ENCODE results near the gene DAZAP1. TPM values are rescaled to one million over a fixed set of nuclear protein-coding genes. Genes with fewer than 3 reads are reported as not detected.
A peak's percentile ranks its signal among the peaks of the same experiment; 100 is the strongest.

DAZAP1 gene
- total and polyA plus RNA-seq, 5 donors, result 65.3 to 92.1 (median 82.7) TPM

GRCh38 chr19:1449467-1450442, 42.4 kb downstream of the DAZAP1 start, which contains the start of gene APC2:
Gene APC2 (plus strand): TSS chr19:1450121. CDS start chr19:1453002, 2,881 bp downstream.
- Histone ChIP-seq H3K27me3 (ENCODE audit: control insufficient read depth, insufficient read depth) (no peaks in the 10 kb centered on the region), H3K27ac (ENCODE audit: low read length) (no peak within 1 kb of the TSS), H3K9me3 (ENCODE audit: control insufficient read depth, low read length) (no peaks in the 10 kb centered on the region), H3K4me3 (ENCODE audit: low read length) (no peak within 1 kb of the TSS), H3K4me1 (ENCODE audit: control insufficient read depth, insufficient read depth, low read length) (peaks cover 4% of the 10 kb centered on the region)
- 4% methylated on average over 74 of the region's 74 CpGs for whole genome bisulfite sequencing
- DNase-seq (peak in 2 of 3 donors; percentile 52 to 61), ATAC-seq (no peak)
- intact Hi-C loops (cut with DNase I), result no loop called here

- H3K27me3 ChIP-seq (ENCODE audit: control insufficient read depth, insufficient read depth), result no peaks in the 10 kb centered on the region
- H3K27ac ChIP-seq (ENCODE audit: low read length), result no peak overlapping the region
- intact Hi-C loops (cut with DNase I), result no loop called here
- no peak overlapping the region for H3K4me3 ChIP-seq (ENCODE audit: low read length)
- DNase-seq (peak in 1 of 3 donors; percentile 29), ATAC-seq (no peak)
- no peaks in the 10 kb centered on the region for H3K9me3 ChIP-seq (ENCODE audit: control insufficient read depth, low read length)
- peaks cover 4% of the 10 kb centered on the region for H3K4me1 ChIP-seq (ENCODE audit: control insufficient read depth, insufficient read depth, low read length)
- 58% methylated on average over 22 of the region's 22 CpGs for WGBS
Observed at GRCh38 chr19:1450735-1451731, 43.6 kb downstream of the DAZAP1 start.

GRCh38 chr19:1451916-1452801, 44.8 kb downstream of the DAZAP1 start:
- 25% methylated on average over 39 of the region's 39 CpGs for WGBS
- DNase-seq (peak in 1 of 3 donors; percentile 56), ATAC-seq (no peak)
- intact Hi-C loops (cut with DNase I), result no loop called here
- no peaks in the 10 kb centered on the region for H3K9me3 ChIP-seq (ENCODE audit: control insufficient read depth, low read length)
- no peak overlapping the region for H3K27ac ChIP-seq (ENCODE audit: low read length)
- no peaks in the 10 kb centered on the region for H3K27me3 ChIP-seq (ENCODE audit: control insufficient read depth, insufficient read depth)
- H3K4me3 ChIP-seq (ENCODE audit: low read length), result no peak overlapping the region
- no peaks in the 10 kb centered on the region for H3K4me1 ChIP-seq (ENCODE audit: control insufficient read depth, insufficient read depth, low read length)

GRCh38 chr19:1452802-1453524, 45.6 kb downstream of the DAZAP1 start:
- WGBS, result 53% methylated on average over 30 of the region's 30 CpGs
- H3K27me3 ChIP-seq (ENCODE audit: control insufficient read depth, insufficient read depth), result no peaks in the 10 kb centered on the region
- intact Hi-C loops (cut with DNase I), result no loop called here
- peak in 1 of 3 donors; percentile 51 for DNase-seq
- no peak for ATAC-seq
- H3K27ac ChIP-seq (ENCODE audit: low read length), result no peak overlapping the region
- no peaks in the 10 kb centered on the region for H3K9me3 ChIP-seq (ENCODE audit: control insufficient read depth, low read length)
- no peak overlapping the region for H3K4me3 ChIP-seq (ENCODE audit: low read length)
- H3K4me1 ChIP-seq (ENCODE audit: control insufficient read depth, insufficient read depth, low read length), result no peaks in the 10 kb centered on the region

GRCh38 chr19:1453525-1454364, 46.4 kb downstream of the DAZAP1 start:
- WGBS, result 19% methylated on average over 33 of the region's 33 CpGs
- no peaks in the 10 kb centered on the region for H3K4me1 ChIP-seq (ENCODE audit: control insufficient read depth, insufficient read depth, low read length)
- intact Hi-C loops (cut with DNase I), result no loop called here

GRCh38 chr19:1455002-1455335, 47.6 kb downstream of the DAZAP1 start:
- intact Hi-C loops (cut with DNase I), result no loop called here
- ATAC-seq (no peak), DNase-seq (peak in 1 of 3 donors; percentile 53)
- Histone ChIP-seq H3K4me3 (ENCODE audit: low read length) (no peak overlapping the region), H3K27ac (ENCODE audit: low read length) (no peak overlapping the region), H3K4me1 (ENCODE audit: control insufficient read depth, insufficient read depth, low read length) (no peaks in the 10 kb centered on the region), H3K27me3 (ENCODE audit: control insufficient read depth, insufficient read depth) (no peaks in the 10 kb centered on the region), H3K9me3 (ENCODE audit: control insufficient read depth, low read length) (no peaks in the 10 kb centered on the region)
- 6% methylated on average over 22 of the region's 22 CpGs for WGBS

More at GRCh38 chr19:1453525-1454364, 46.4 kb downstream of the DAZAP1 start:
- Histone ChIP-seq H3K27me3 (ENCODE audit: control insufficient read depth, insufficient read depth) (no peaks in the 10 kb centered on the region), H3K27ac (ENCODE audit: low read length) (no peak overlapping the region), H3K9me3 (ENCODE audit: control insufficient read depth, low read length) (no peaks in the 10 kb centered on the region), H3K4me3 (ENCODE audit: low read length) (no peak overlapping the region)
- ATAC-seq, result peak; percentile 15 to 18
- peak; percentile 64 to 87 (median 81) for DNase-seq

- no peak overlapping the region for H3K4me3 ChIP-seq (ENCODE audit: low read length)
- peak; percentile 56 to 77 (median 74) for DNase-seq
- ATAC-seq, result peak; percentile 35 to 60
- no peak overlapping the region for H3K27ac ChIP-seq (ENCODE audit: low read length)
- no peaks in the 10 kb centered on the region for H3K27me3 ChIP-seq (ENCODE audit: control insufficient read depth, insufficient read depth)
- 4% methylated on average over 42 of the region's 42 CpGs for WGBS
- no peaks in the 10 kb centered on the region for H3K4me1 ChIP-seq (ENCODE audit: control insufficient read depth, insufficient read depth, low read length)
- intact Hi-C loops (cut with DNase I), result no loop called here
- no peaks in the 10 kb centered on the region for H3K9me3 ChIP-seq (ENCODE audit: control insufficient read depth, low read length)
Observed at GRCh38 chr19:1455336-1456120, 48.1 kb downstream of the DAZAP1 start.

GRCh38 chr19:1456121-1456900, 48.9 kb downstream of the DAZAP1 start:
- H3K4me1 ChIP-seq (ENCODE audit: control insufficient read depth, insufficient read depth, low read length), result no peaks in the 10 kb centered on the region
- no peak overlapping the region for H3K27ac ChIP-seq (ENCODE audit: low read length)
- no peaks in the 10 kb centered on the region for H3K27me3 ChIP-seq (ENCODE audit: control insufficient read depth, insufficient read depth)
- no peak overlapping the region for H3K4me3 ChIP-seq (ENCODE audit: low read length)
- ATAC-seq, result no peak
- H3K9me3 ChIP-seq (ENCODE audit: control insufficient read depth, low read length), result no peaks in the 10 kb centered on the region
- WGBS, result 23% methylated on average over 43 of the region's 43 CpGs
- DNase-seq, result peak in 1 of 3 donors; percentile 49
- intact Hi-C loops (cut with DNase I), result no loop called here

Data from right cardiac atrium (tissue), 5 donors.